RWPE1 (cell line): ENCODE measurements around the gene FAM131C.
"Not testable (repeated sequence)": the region's sequence is repeated elsewhere in the genome, so short reads cannot be mapped to it uniquely, and the experiment has no call there.

Experiments
- CTCF ChIA-PET: fragments of 350-600 bp; sonication (Branson Sonifier 250); formaldehyde crosslinking; extraction: SDS; loops from one replicate; lab custom pipeline; 2021; lab: Yijun Ruan, JAX
- POLR2A ChIA-PET: fragments of 400-600 bp; formaldehyde crosslinking; extraction: SDS; loops from one replicate; lab custom pipeline; 2020; ENCODE audit warnings: antibody characterized with exemption; ENCODE audit not compliant: low non-redundant PET; lab: Yijun Ruan, JAX
- DNase-seq: peaks from one replicate; pipeline ENCODE4 v3.0.0; 2012; ENCODE audit warnings: low spot score
- H3K27ac ChIP-seq: fragments of 450-650 bp; 2 replicates; pipeline ENCODE4 v1.5.1; 2017
- CTCF ChIP-seq: fragments of 450-650 bp; conservative IDR thresholded peaks from 2 replicates; pipeline ENCODE4 v1.5.1; 2017; ENCODE audit warnings: low read depth, mild to moderate bottlenecking

The FAM131C gene

GRCh38 chr1:16041200-16041599, 32.3 kb downstream of the FAM131C start:
- TF ChIP-seq CTCF, result no peak
- DNase-seq, result no peak
- H3K27ac ChIP-seq, result no peak overlapping the region
- POLR2A ChIA-PET, result interaction anchor here (0.6 kb wide), 1 partner anchor 308 kb away, joined by 4 read pairs; no protein-coding TSS in a partner anchor
- CTCF ChIA-PET, result no interaction called here

GRCh38 chr1:16039871-16040270, 33.6 kb downstream of the FAM131C start:
- DNase-seq, POLR2A ChIA-PET, CTCF ChIA-PET, H3K27ac ChIP-seq: not testable (repeated sequence)

GRCh38 chr1:16038620-16038912, 34.9 kb downstream of the FAM131C start:
- no peak overlapping the region for H3K27ac ChIP-seq
- ChIA-PET POLR2A (no interaction called here), CTCF (no interaction called here)
- DNase-seq, result peak; percentile 56
- TF ChIP-seq CTCF, result no peak

GRCh38 chr1:16036461-16036860, 37.0 kb downstream of the FAM131C start:
- DNase-seq, H3K27ac ChIP-seq, CTCF ChIA-PET, POLR2A ChIA-PET: not testable (repeated sequence)

GRCh38 chr1:16033103-16033632, 40.3 kb downstream of the FAM131C start:
- CTCF ChIA-PET, result interaction anchor here (0.6 to 1.5 kb wide), 8 partner anchors 14 to 299 kb away, joined by 3 to 9 read pairs (median 4); no protein-coding TSS in a partner anchor

GRCh38 chr1:16032388-16033102, 40.9 kb downstream of the FAM131C start:
- peak overlapping the region; percentile 35 for H3K27ac ChIP-seq
- ChIA-PET CTCF (interaction anchor here (0.6 to 1.5 kb wide), 5 partner anchors 14 to 217 kb away, joined by 3 to 9 read pairs (median 4); no protein-coding TSS in a partner anchor), POLR2A (no interaction called here)
- DNase-seq, result peak; percentile 90
- peak; percentile 94 for TF ChIP-seq CTCF

More at GRCh38 chr1:16033103-16033632, 40.3 kb downstream of the FAM131C start:
- POLR2A ChIA-PET, DNase-seq, H3K27ac ChIP-seq: not testable (repeated sequence)
- TF ChIP-seq CTCF, result peak; percentile 51

GRCh38 chr1:16031551-16031950, 41.9 kb downstream of the FAM131C start:
- no peak overlapping the region for H3K27ac ChIP-seq
- no peak for DNase-seq
- ChIA-PET POLR2A (no interaction called here), CTCF (interaction anchor here (1.2 to 1.4 kb wide), 2 partner anchors 22 to 25 kb away, joined by 5 to 6 read pairs; no protein-coding TSS in a partner anchor)
- no peak for TF ChIP-seq CTCF
